ENCODE results near the gene PSMA1. TPM values are rescaled to one million over a fixed set of nuclear protein-coding genes. Genes with fewer than 3 reads are reported as not detected.

PSMA1 gene
- total and polyA plus RNA-seq, 4 donors: 129 to 250 (median 150) TPM

- Histone ChIP-seq H3K9me3 (ENCODE audit: control insufficient read depth in 4 of 4, insufficient read depth in 3 of 4, low read length in 3 of 4) (no peaks in the 10 kb centered on the region), H3K27ac (ENCODE audit: low read depth in 1 of 2, low read length in 1 of 2) (no peak overlapping the region), H3K27me3 (ENCODE audit: control insufficient read depth in 3 of 3, insufficient read depth in 3 of 3, low read length in 2 of 3) (no peaks in the 10 kb centered on the region), H3K4me1 (ENCODE audit: control insufficient read depth in 5 of 5, insufficient read depth in 5 of 5, low read length in 5 of 5) (peaks cover 0 to 6% (median 1%) of the 10 kb centered on the region in 5 donors), H3K4me3 (no peak overlapping the region), H3K36me3 (ENCODE audit: control insufficient read depth in 4 of 4, insufficient read depth in 4 of 4, low read length in 4 of 4) (peaks cover 10 to 53% (median 27%) of the 10 kb centered on the region in 4 donors), H3K9ac (ENCODE audit: insufficient read depth in 1 of 2, low read length in 2 of 2) (no peak overlapping the region)
- no peak for DNase-seq
- no peak for TF ChIP-seq CTCF (IDR thresholded peaks at IDR 0.05; ENCODE audit: control extremely low read depth, extremely low read depth)
- 94 to 95% methylated on average over 4 of the region's 4 CpGs for WGBS, 2 donors
- no peak for ATAC-seq (ENCODE audit: insufficient read depth, low FRiP score)
These were observed 6.4 kb downstream of the PSMA1 start for GRCh38 chr11:14513800-14514199.

DNA sequence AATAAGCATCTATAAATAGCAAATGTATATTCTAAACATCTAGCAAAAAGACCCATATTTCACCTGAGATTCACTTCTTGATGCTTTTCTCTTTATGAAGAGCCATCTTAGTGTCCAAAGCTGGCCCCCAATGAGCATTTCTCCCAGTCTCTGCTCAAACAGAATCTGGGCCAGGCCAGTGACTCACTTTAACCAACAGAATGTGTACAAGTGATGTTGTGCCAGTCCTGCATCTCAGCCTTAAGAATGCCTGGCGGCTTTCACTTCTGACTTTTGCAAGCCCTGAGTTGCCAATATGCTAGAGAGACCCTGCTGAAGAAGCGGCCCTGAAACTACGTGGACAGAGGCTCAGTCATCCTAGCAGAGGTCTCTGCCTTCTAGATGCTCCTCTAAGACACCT, 13.7 kb downstream of the PSMA1 start:
- Histone ChIP-seq H3K4me1 (ENCODE audit: control insufficient read depth in 5 of 5, insufficient read depth in 5 of 5, low read length in 5 of 5) (no peaks in the 10 kb centered on the region), H3K27ac (ENCODE audit: low read depth in 1 of 2, low read length in 1 of 2) (no peak overlapping the region), H3K9ac (ENCODE audit: insufficient read depth in 1 of 2, low read length in 2 of 2) (no peak overlapping the region), H3K27me3 (ENCODE audit: control insufficient read depth in 3 of 3, insufficient read depth in 3 of 3, low read length in 2 of 3) (no peaks in the 10 kb centered on the region), H3K9me3 (ENCODE audit: control insufficient read depth in 4 of 4, insufficient read depth in 3 of 4, low read length in 3 of 4) (no peaks in the 10 kb centered on the region), H3K4me3 (no peak overlapping the region), H3K36me3 (ENCODE audit: control insufficient read depth in 4 of 4, insufficient read depth in 4 of 4, low read length in 4 of 4) (peaks cover 13 to 55% (median 30%) of the 10 kb centered on the region in 4 donors)
- no peak for TF ChIP-seq CTCF (IDR thresholded peaks at IDR 0.05; ENCODE audit: control extremely low read depth, extremely low read depth)
- DNase-seq: no peak
- no peak for ATAC-seq (ENCODE audit: insufficient read depth, low FRiP score)
- 93 to 99% methylated on average over 3 of the region's 3 CpGs for WGBS, 2 donors

GRCh38 chr11:14503023-14503422, 17.2 kb downstream of the PSMA1 start:
- DNase-seq (no peak), ATAC-seq (ENCODE audit: insufficient read depth, low FRiP score) (no peak)
- H3K36me3 ChIP-seq (ENCODE audit: control insufficient read depth in 4 of 4, insufficient read depth in 4 of 4, low read length in 4 of 4): peaks cover 11 to 33% (median 20%) of the 10 kb centered on the region in 4 donors
- 88 to 90% methylated on average over 1 of the region's 1 CpG for WGBS, 2 donors
- no peaks in the 10 kb centered on the region for H3K27me3 ChIP-seq (ENCODE audit: control insufficient read depth in 3 of 3, insufficient read depth in 3 of 3, low read length in 2 of 3)
- peaks cover 0 to 5% (median 3%) of the 10 kb centered on the region in 5 donors for H3K4me1 ChIP-seq (ENCODE audit: control insufficient read depth in 5 of 5, insufficient read depth in 5 of 5, low read length in 5 of 5)
- H3K4me3 ChIP-seq: no peak overlapping the region
- no peak overlapping the region for H3K27ac ChIP-seq (ENCODE audit: low read depth in 1 of 2, low read length in 1 of 2)
- H3K9me3 ChIP-seq (ENCODE audit: control insufficient read depth in 4 of 4, insufficient read depth in 3 of 4, low read length in 3 of 4): no peaks in the 10 kb centered on the region
- no peak for TF ChIP-seq CTCF (IDR thresholded peaks at IDR 0.05; ENCODE audit: control extremely low read depth, extremely low read depth)
- H3K9ac ChIP-seq (ENCODE audit: insufficient read depth in 1 of 2, low read length in 2 of 2): no peak overlapping the region

DNA sequence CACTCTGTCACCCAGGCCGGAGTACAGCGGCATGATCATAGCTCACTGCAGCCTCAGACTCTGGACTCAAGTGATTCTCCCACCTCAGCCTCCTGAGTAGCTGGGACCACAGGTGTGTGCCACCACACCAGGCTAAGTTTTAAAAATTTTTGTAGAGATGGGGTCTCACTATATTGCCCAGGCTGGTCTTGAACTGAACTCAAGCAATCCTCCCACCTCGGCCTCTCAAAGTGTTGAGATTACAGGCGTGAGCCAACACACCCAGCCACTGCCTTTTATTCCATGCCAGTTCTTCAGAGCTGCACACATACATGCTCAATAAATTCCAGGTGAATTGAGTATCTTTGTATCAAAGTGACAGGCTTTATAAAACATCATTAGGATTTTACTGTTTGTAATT, 18.1 kb downstream of the PSMA1 start:
- Histone ChIP-seq H3K9me3 (ENCODE audit: control insufficient read depth in 4 of 4, insufficient read depth in 3 of 4, low read length in 3 of 4) (no peaks in the 10 kb centered on the region), H3K4me1 (ENCODE audit: control insufficient read depth in 5 of 5, insufficient read depth in 5 of 5, low read length in 5 of 5) (peaks cover 0 to 5% (median 4%) of the 10 kb centered on the region in 5 donors), H3K27ac (ENCODE audit: low read depth in 1 of 2, low read length in 1 of 2) (no peak overlapping the region), H3K36me3 (ENCODE audit: control insufficient read depth in 4 of 4, insufficient read depth in 4 of 4, low read length in 4 of 4) (peaks cover 10 to 41% (median 24%) of the 10 kb centered on the region in 4 donors), H3K9ac (ENCODE audit: insufficient read depth in 1 of 2, low read length in 2 of 2) (no peak overlapping the region), H3K27me3 (ENCODE audit: control insufficient read depth in 3 of 3, insufficient read depth in 3 of 3, low read length in 2 of 3) (no peaks in the 10 kb centered on the region), H3K4me3 (no peak overlapping the region)
- WGBS, 2 donors: 96 to 97% methylated on average over 4 of the region's 4 CpGs
- no peak for ATAC-seq (ENCODE audit: insufficient read depth, low FRiP score)
- no peak for TF ChIP-seq CTCF (IDR thresholded peaks at IDR 0.05; ENCODE audit: control extremely low read depth, extremely low read depth)
- DNase-seq: no peak

Data from lung (tissue), 12 donors.